GM18861 (cell line): ENCODE data around the gene CREBZF.

Experiments used
- ATAC-seq: cut with Tn5 transposase; IDR thresholded peaks from one replicate; pipeline ENCODE4 v1.9.1; 2021; ENCODE audit not compliant: unreplicated experiment

The CREBZF gene, protein sequence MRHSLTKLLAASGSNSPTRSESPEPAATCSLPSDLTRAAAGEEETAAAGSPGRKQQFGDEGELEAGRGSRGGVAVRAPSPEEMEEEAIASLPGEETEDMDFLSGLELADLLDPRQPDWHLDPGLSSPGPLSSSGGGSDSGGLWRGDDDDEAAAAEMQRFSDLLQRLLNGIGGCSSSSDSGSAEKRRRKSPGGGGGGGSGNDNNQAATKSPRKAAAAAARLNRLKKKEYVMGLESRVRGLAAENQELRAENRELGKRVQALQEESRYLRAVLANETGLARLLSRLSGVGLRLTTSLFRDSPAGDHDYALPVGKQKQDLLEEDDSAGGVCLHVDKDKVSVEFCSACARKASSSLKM

GRCh38 chr11:85664615-85665481 is at the start of gene CREBZF:
CREBZF (minus strand) TSS chr11:85665129; CDS start chr11:85664875, 254 bp downstream.
- peak; percentile 90 for ATAC-seq

DNA sequence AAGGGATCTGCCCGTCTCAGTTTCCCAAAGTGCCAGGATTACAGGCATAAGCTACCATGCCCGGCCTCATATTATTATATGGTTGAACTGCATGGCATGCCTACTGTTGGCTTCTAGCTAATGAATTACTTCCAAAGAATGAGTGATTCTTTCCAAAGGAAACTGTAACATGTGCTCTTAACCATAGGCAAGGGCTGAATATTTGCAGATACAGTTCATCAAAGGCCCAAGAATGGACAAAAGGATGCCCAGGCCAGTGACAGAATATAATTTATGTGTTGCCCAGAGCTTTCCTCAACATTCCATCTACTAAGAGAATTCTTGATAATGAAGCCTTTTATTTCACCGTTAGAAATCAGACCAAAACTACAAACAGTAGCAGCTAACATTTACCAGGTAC is 48.0 kb upstream of the CREBZF start:
- no peak for ATAC-seq

DNA sequence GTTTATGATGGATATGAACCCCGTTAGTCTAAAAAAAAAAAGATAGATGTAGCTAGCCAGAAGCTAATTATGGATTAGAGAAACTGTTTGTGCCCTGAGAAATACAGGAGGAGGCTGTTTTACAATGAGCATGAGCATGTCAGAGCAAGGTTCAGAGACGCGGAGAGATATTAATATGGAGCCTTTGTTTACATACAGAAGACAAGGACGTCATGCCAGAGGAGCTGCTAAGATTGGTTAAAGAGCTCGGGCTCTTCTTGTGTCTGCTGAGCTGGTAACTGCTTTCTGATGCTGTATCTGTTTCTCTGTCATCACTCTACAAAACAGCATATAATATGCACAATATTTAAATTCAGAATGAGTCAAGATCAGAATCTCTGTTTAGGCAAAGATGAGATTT is 46.0 kb upstream of the CREBZF start:
- no peak for ATAC-seq

- no peak for ATAC-seq
Measured at GRCh38 chr11:85709941-85710702, 45.2 kb upstream of the CREBZF start.

GRCh38 chr11:85705800-85706199 is 40.9 kb upstream of the CREBZF start:
- no peak for ATAC-seq

- ATAC-seq: no peak
Measured at GRCh38 chr11:85704967-85705366, 40.0 kb upstream of the CREBZF start.

- ATAC-seq: peak; percentile 95
Measured at GRCh38 chr11:85699957-85700741, 35.2 kb upstream of the CREBZF start.

GRCh38 chr11:85698195-85698594 is 33.3 kb upstream of the CREBZF start:
- ATAC-seq: no peak

GRCh38 chr11:85697747-85698146 is 32.8 kb upstream of the CREBZF start:
- ATAC-seq: no peak

DNA sequence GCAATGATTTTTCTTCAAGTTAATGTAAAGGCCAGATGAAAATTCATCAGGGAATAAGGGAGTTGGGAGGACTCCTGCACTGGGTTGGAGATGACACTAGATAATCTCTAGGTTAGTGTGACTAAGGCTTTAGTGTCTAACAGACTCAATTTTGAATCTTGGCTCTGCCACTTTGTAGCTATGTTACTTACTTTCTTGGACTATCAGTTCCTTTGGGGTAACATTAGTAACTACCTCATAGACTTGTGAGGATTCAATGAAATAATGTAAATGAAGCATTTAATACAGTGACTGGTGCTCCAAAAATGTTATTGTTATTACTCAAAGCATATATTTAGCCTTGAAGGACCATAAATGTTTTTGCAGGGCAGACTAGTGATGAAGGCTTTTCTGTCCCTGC is 30.6 kb upstream of the CREBZF start:
- no peak for ATAC-seq

DNA sequence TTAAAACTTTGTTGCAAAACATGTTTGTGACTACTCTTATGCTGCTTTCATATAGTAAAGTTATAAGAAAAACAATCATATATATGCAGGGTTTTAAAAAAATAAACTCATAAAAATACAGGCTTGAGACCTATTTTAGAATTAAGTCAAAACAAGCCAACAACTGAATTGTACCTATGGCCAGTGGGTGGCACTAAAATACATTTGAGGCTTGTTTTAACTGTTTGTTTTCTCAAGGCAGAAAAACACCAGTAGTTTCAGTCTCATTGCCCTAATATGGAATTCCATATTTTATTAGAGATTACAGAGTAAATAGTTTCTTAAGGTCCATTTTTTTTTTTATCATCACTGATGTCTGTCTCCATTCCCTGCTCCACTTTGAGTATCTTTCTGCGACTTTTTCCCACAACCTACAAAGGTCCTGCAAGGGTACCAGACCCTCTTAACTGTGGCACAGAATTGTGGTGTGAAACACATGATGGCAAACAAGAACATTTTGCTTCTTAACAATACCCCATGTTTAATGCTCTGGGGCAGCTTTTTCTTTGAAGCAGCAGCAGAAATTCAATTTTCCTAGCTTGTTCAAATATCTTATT is 29.6 kb upstream of the CREBZF start:
- peak; percentile 55 for ATAC-seq

DNA sequence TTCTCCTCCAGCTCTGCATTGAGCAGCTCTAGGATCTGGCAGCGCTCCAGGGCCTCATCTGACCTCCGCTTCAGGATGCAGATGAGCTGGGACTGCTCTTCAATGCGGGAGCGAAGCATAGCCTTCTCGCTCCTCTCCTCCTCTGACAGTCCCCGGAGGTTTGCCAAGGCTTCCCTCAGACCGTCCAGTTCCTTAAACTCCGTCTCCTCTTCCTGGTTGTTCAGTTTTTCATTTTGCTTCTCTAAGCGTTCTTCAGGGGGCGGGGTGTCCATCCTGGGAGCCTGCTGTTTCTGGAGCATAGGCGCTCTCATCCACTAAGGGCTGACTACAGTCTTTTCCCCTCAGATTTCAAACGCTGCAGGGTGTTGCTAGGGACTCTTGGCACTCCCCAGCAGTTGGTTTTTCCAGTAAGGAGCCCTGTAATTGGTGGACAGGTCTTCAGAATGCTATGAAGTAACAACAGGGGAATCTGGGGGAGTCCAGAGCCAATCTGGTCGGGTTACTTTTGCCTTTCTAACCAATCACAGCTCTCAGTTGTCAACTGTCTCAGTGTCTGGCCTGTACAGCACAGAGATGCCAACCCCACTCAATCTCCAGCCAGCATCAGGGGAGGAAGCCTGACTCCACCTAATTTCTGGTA is 21.0 kb upstream of the CREBZF start, which contains the start of gene CCDC89:
Gene CCDC89 (minus strand): TSS at position 376 of the 640 bp plus-strand sequence. CDS start 65 bp downstream, at position 311.
- ATAC-seq: no peak

DNA sequence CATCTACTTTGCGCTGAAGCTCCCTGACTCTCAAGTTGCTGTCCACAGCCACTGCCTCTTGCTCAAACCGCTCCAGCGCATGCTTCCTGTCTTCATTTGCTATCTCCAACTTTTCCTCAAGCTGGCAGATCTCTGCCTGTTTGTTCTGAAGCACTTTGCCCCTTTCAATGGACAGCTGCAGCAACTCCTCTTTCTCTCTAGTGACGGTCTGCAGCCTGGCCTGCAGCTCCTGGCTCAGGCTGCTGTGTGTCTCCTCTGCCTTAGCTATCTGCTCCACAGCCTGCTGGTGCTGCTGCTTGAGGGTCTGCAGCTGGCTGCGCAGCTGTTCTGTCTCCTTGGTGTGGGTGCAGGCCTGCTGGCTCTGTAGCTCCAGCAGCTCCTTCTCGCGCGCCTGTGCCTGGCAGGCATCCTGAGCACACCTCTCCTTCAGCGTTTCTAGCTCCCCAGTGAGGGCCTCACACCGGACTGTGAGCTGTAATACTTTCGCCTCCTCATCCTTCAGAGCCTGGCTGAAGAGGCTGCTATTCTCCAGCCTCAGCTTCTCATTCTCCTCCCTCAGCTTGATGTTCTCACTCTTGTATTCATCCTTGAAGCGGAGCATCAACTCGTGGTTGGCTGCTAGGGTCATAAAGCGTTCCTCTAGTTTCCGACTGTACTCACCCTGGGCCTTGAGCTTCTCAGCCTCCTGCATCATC is 20.3 kb upstream of the CREBZF start:
- no peak for ATAC-seq

GRCh38 chr11:85682330-85683305 is 17.7 kb upstream of the CREBZF start:
- peak; percentile 70 for ATAC-seq

DNA sequence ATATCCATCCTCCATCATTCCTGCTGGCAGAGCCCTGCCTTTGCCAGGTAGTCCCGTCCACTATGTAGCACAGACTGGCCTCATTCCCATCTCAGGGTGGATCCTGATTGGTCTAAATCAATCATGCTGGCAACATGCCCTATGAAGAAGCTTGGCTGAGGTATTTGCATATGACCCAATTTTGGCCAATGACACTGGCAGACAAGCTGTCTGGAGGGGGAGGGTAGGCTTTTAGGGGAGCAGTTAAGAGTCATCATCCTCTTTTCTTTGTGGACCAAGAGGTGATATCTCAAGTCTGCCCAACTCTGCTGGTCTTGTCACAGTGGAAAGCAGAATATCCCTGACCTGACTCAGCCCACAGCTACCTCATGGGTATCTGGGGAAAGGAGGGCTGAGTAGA is 16.0 kb upstream of the CREBZF start:
- ATAC-seq: no peak

GRCh38 chr11:85679576-85679975 is 14.6 kb upstream of the CREBZF start:
- ATAC-seq: no peak

- no peak for ATAC-seq
Measured at GRCh38 chr11:85673393-85673792, 8.5 kb upstream of the CREBZF start.
